Measurements from ENCODE around the gene MPL. TPM values are rescaled to one million over a fixed set of nuclear protein-coding genes. Genes with fewer than 3 reads are reported as not detected.

Gene MPL
- total RNA-seq, 1 experiment from 2014 or later = 0.15 TPM

- CTCF ChIA-PET = interaction anchor here (1.4 to 2.4 kb wide), 3 partner anchors 24 to 41 kb away, joined by 3 to 10 read pairs (median 6); partner anchors contain the start of genes C1orf210 and CDC20
- no peak for TF ChIP-seq ZBTB43 (CRISPR knock-in tag; IDR thresholded peaks at IDR 0.05)
- TF ChIP-seq, protein P1, sequence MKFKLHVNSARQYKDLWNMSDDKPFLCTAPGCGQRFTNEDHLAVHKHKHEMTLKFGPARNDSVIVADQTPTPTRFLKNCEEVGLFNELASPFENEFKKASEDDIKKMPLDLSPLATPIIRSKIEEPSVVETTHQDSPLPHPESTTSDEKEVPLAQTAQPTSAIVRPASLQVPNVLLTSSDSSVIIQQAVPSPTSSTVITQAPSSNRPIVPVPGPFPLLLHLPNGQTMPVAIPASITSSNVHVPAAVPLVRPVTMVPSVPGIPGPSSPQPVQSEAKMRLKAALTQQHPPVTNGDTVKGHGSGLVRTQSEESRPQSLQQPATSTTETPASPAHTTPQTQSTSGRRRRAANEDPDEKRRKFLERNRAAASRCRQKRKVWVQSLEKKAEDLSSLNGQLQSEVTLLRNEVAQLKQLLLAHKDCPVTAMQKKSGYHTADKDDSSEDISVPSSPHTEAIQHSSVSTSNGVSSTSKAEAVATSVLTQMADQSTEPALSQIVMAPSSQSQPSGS (CRISPR knock-in tag; IDR thresholded peaks at IDR 0.05; ENCODE audit: borderline replicate concordance, low read depth) = no peak
- no peak for TF ChIP-seq ZNF121 (CRISPR knock-in tag; IDR thresholded peaks at IDR 0.05)
- no peak for TF ChIP-seq MYBL2 (CRISPR knock-in tag; IDR thresholded peaks at IDR 0.05)
- no peak for TF ChIP-seq ZNF219 (CRISPR knock-in tag; IDR thresholded peaks at IDR 0.05; ENCODE audit: borderline replicate concordance)
- no peak for TF ChIP-seq JUN (CRISPR knock-in tag; IDR thresholded peaks at IDR 0.05)
- TF ChIP-seq, protein P2, sequence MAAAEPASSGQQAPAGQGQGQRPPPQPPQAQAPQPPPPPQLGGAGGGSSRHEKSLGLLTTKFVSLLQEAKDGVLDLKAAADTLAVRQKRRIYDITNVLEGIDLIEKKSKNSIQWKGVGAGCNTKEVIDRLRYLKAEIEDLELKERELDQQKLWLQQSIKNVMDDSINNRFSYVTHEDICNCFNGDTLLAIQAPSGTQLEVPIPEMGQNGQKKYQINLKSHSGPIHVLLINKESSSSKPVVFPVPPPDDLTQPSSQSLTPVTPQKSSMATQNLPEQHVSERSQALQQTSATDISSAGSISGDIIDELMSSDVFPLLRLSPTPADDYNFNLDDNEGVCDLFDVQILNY (CRISPR knock-in tag; IDR thresholded peaks at IDR 0.05) = no peak
- no peak for TF ChIP-seq USF2 (CRISPR knock-in tag; IDR thresholded peaks at IDR 0.05)
- TF ChIP-seq NR2C2 (CRISPR knock-in tag; IDR thresholded peaks at IDR 0.05) = no peak
- TF ChIP-seq TP53 (CRISPR knock-in tag; IDR thresholded peaks at IDR 0.05) = no peak
- TF ChIP-seq ZNF425 (CRISPR knock-in tag; conservative IDR thresholded peaks at IDR 0.05) = no peak
- TF ChIP-seq, protein P3, sequence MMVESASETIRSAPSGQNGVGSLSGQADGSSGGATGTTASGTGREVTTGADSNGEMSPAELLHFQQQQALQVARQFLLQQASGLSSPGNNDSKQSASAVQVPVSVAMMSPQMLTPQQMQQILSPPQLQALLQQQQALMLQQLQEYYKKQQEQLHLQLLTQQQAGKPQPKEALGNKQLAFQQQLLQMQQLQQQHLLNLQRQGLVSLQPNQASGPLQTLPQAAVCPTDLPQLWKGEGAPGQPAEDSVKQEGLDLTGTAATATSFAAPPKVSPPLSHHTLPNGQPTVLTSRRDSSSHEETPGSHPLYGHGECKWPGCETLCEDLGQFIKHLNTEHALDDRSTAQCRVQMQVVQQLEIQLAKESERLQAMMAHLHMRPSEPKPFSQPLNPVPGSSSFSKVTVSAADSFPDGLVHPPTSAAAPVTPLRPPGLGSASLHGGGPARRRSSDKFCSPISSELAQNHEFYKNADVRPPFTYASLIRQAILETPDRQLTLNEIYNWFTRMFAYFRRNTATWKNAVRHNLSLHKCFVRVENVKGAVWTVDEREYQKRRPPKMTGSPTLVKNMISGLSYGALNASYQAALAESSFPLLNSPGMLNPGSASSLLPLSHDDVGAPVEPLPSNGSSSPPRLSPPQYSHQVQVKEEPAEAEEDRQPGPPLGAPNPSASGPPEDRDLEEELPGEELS (CRISPR knock-in tag; IDR thresholded peaks at IDR 0.05) = no peak
- ATAC-seq (no peak), DNase-seq (ENCODE audit: low spot score) (no peak)
- no peaks in the 10 kb centered on the region for H3K27me3 Mint-ChIP-seq (ENCODE audit: low read depth)
- H3K4me3 Mint-ChIP-seq = no peak overlapping the region
- no peaks in the 10 kb centered on the region for H3K36me3 Mint-ChIP-seq
- POLR2A ChIA-PET = interaction anchor here (0.7 kb wide), 1 partner anchor 34 kb away, joined by 3 read pairs; no protein-coding TSS in a partner anchor
- peaks cover 6% of the 10 kb centered on the region for H3K4me1 Mint-ChIP-seq
- H3K9me3 Mint-ChIP-seq = no peaks in the 10 kb centered on the region
- H3K27ac Mint-ChIP-seq = peak overlapping the region; percentile 50; the same call in 1 of the 2 replicates
Measured at GRCh38 chr1:43317817-43318471, 19.7 kb upstream of the MPL start.

GRCh38 chr1:43318831-43319230 is 18.8 kb upstream of the MPL start:
- POLR2A ChIA-PET = no interaction called here
- Mint-ChIP-seq H3K4me3 (no peak overlapping the region), H3K9me3 (no peaks in the 10 kb centered on the region), H3K4me1 (peaks cover 6% of the 10 kb centered on the region), H3K27me3 (ENCODE audit: low read depth) (no peaks in the 10 kb centered on the region), H3K27ac (no peak overlapping the region), H3K36me3 (no peaks in the 10 kb centered on the region)
- no peak for ATAC-seq
- CTCF ChIA-PET = interaction anchor here (1.4 kb wide), 1 partner anchor 34 kb away, joined by 3 read pairs; the partner anchor contains the start of gene C1orf210
- no peak for DNase-seq (ENCODE audit: low spot score)
- TF ChIP-seq TEAD4 (CRISPR knock-in tag; IDR thresholded peaks at IDR 0.05) (no peak), CTCF (IDR thresholded peaks at IDR 0.05) (no peak), IRF2 (CRISPR knock-in tag; IDR thresholded peaks at IDR 0.05; ENCODE audit: borderline replicate concordance, low read depth) (no peak), ESRRA (CRISPR knock-in tag; IDR thresholded peaks at IDR 0.05; ENCODE audit: borderline replicate concordance) (no peak), USF1 (CRISPR knock-in tag; IDR thresholded peaks at IDR 0.05) (no peak), CBFB (CRISPR knock-in tag; IDR thresholded peaks at IDR 0.05; ENCODE audit: low read depth) (no peak), ATF1 (CRISPR knock-in tag; IDR thresholded peaks at IDR 0.05) (no peak), TP53 (CRISPR knock-in tag; IDR thresholded peaks at IDR 0.05) (no peak), ZNF138 (CRISPR knock-in tag; conservative IDR thresholded peaks at IDR 0.05) (no peak), RELA (CRISPR knock-in tag; IDR thresholded peaks at IDR 0.05; ENCODE audit: borderline replicate concordance) (no peak)
- TF ChIP-seq, protein P4, sequence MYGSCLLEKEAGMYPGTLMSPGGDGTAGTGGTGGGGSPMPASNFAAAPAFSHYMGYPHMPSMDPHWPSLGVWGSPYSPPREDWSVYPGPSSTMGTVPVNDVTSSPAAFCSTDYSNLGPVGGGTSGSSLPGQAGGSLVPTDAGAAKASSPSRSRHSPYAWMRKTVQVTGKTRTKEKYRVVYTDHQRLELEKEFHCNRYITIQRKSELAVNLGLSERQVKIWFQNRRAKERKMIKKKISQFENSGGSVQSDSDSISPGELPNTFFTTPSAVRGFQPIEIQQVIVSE (CRISPR knock-in tag; IDR thresholded peaks at IDR 0.05; ENCODE audit: borderline replicate concordance) = no peak
